ENCODE results near the gene CMTM4. TPM values are rescaled to one million over a fixed set of nuclear protein-coding genes. Genes with fewer than 3 reads are reported as not detected.
"Not testable (repeated sequence)": the region's sequence is repeated elsewhere in the genome, so short reads cannot be mapped to it uniquely, and the experiment has no call there.

The CMTM4 gene
- total RNA-seq, 1 experiment from 2014 or later: 34.4 TPM

DNA sequence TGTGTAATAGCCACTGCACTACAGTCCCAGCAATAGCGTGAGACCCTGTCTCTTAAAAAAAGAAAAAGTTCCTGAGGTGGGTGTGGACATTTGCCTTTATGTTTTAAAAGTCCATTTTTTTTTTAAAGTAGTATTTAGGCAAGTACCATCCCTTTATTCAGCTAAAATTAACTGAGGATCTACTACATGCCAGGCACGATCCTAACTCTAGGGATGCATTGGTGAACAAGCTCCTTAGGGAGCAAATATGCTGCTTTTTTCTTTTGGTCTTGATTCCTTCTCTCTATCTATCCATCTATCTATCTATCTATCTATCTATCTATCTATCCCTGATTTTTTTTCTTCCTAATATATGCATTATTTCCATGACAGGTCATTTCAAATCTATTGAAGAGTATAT, 47.4 kb downstream of the CMTM4 start:
- no peak for DNase-seq (ENCODE audit: low read depth)

DNA sequence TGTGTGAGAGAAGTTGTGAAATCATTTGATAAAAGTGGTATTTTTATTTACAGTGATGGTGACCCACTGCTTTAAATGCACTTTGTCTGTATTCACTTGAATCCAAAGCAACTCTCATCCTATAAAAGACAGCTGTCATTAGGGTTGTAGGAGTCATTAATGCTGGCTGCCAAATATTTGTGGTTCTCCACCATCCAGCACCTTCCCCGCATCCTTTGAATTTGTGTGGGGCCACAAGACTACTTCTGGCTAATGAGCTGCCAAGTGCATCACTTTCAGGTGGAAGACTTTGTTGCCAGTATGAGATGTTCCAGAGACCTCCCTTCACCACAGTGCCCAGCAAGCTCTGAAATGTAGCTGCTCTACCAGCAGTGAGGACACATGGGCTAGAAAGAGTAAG, 48.7 kb downstream of the CMTM4 start:
- DNase-seq (ENCODE audit: low read depth): no peak

DNA sequence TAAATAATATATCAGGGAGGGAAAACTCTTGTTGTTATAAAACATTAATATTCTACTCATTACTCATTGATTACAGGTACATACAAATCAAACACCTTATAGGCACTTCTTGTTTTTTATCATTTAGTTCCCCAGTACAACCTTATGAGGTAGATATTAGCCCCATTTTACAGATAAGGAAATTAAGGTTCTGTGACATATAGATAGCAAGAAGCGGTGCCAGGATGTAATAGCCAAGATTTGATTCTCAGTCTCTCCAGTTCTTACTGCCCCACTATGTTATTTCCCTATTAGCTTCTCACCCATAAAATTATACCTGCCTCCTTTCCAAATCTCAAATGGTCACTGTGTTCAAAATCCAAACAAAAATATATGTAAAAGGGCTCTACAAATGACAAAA, 55.2 kb downstream of the CMTM4 start:
- no peak for DNase-seq (ENCODE audit: low read depth)

DNA sequence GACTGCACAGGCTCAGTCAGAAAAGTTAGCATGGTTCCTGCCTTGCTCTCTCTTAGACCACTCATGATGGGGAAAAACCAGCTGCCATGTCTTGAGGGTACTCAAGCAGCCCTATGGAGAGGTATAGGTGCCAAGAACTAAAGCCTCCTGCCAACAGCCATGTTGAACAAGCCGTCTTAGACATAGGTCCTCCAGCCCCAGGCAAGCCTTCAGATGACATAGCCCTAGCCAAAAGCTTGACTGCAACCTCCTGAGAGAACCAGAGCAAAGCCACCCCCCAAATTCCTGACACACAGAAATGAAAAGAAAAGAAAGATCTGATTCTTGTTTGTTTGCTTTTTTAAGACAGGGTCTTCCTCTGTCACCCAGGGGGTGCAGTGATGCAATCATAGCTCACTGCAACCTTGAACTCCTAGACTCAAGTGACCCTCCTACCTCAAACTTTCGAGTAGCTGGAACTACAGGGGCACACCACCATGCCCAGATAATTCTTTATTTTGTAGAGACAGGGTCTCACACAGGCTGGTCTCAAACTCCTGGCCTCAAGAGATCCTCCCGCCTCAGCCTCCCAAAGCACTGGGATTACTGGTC, 55.7 kb downstream of the CMTM4 start:
- no peak for DNase-seq (ENCODE audit: low read depth)

DNA sequence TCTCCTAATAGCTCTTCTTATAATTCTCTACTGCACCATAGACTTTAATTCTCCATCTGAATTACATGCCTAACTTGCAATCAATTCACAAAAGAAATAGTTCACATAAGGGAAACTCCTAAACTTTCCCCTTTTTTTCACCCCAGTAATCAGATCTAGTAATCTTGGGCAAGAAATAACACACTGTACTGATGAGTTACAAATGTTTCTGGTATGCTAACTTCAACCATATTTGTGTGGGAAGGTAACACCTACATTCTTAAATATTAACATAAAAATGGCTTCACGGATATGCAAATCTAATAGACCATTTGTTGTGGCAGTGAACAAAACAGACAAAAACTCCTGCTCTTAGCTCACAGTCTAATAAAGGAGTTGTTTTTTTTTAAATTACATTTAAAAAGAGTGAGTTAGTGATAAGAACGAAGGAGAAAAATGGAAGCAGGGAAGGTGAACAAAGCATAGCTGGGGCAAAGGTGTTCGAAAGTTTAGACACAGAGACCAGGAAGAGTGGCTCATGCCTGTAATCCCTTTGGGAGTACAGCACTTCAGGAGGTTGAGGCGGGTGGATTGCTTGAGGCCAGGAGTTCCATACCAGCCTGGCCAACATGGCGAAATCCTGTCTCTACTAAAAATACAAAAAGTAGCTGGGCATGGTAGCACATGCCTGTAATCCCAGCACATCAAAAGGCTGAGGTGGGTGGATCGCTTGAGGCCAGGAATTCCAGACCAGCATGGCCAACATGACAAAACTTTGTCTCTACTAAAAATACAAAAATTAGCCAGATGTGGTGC, 57.3 kb downstream of the CMTM4 start:
- DNase-seq (ENCODE audit: low read depth): no peak

DNA sequence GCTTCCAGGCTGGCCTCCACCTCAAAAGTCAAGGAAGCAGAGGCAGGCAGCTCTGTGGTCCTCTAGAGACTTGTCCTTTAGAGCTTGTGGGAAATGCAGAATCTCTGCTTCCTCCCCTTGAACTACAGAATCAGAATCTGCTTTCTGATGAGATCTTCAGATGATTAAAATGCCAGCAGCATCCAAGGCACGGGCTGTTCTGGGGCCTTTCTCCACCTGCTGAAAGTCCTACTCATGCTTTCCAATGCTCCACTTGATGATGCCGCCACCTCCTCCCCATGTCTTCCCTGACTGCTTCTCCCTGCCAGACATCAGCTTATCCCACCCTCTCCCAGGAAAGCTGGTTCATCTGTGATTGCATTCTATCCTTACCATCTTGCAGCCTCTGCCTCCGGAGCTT, 58.7 kb downstream of the CMTM4 start:
- no peak for DNase-seq (ENCODE audit: low read depth)

DNA sequence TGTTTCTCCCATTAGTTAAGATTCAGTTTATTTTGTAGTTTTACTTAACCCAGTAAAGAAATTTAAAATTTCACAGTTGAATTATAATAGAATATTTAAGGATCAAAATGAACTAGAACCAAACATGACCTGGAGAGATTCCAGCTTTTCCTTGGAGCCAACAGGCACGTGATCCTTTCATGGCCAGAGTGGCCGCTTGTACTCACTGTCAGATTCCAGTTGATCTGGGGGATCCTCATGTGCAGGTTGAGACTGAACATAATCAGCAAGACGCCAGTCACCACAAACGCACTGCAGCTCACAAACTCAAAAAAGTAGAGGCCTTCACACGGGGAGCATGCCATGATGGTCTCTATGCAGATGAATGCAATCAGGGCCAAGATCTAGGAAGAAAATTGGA, 60.3 kb downstream of the CMTM4 start:
- no peak for DNase-seq (ENCODE audit: low read depth)

DNA sequence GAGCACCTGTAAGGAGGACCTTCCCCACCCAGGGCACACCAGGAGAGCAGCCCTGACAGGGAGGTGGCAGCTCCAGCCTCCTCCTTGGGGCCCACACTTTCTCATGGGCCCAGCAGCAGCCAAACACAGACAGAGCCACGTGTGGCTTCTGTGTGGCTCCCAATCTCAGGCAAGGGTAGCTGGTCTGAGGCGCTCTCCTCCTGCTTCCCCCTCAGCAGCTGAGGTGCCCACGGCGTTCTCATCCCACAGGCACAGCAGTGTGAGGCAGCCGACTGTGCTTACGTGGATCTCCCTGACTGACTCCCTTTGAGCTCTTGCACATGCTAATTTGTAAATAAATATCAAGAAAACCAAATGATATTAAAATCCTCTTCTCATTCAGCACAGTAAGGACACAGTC, 61.1 kb downstream of the CMTM4 start:
- DNase-seq (ENCODE audit: low read depth): no peak

DNA sequence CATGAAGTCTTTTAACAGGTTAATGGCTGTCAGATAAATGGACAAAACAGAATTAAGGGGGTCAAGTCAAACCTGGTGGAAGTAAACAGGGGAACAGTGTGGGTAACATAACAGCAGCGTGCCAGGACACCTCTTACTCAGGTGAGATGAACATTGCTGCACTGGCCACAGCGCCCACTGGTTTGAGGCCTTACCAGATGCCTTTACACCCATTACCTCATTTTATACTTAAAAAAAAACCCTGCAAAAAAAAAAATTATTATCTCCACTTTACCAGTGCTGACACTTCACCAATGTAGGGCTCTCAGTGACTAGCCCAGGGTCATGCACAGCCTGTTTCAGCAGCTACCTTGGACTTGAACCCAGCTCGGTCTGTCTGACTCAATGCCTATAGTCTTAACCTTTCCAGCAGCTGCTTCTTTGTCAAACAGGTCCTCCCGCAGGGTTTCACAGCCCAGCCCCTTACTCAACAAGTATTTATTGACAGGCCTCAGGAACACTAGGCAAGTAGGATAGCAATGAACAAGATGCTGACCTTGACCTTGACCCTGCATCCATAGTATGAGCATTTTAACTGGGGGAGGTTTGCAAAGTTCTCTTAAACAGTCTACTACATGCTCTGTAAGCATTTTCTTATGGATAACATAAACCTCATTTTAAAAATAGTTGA, 61.9 kb downstream of the CMTM4 start:
- no peak for DNase-seq (ENCODE audit: low read depth)

DNA sequence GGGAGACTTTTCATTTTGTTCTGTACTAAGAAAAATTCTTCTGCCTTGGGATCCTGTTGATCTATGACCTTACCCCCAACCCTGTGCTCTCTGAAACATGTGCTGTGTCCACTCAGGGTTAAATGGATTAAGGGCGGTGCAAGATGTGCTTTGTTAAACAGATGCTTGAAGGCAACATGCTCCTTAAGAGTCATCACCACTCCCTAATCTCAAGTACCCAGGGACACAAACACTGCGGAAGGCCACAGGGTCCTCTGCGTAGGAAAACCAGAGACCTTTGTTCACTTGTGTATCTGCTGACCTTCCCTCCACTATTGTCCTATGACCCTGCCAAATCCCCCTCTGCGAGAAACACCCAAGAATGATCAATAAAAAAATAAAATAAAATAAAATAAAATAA, 65.0 kb downstream of the CMTM4 start:
- not testable (repeated sequence) for DNase-seq (ENCODE audit: low read depth)

DNA sequence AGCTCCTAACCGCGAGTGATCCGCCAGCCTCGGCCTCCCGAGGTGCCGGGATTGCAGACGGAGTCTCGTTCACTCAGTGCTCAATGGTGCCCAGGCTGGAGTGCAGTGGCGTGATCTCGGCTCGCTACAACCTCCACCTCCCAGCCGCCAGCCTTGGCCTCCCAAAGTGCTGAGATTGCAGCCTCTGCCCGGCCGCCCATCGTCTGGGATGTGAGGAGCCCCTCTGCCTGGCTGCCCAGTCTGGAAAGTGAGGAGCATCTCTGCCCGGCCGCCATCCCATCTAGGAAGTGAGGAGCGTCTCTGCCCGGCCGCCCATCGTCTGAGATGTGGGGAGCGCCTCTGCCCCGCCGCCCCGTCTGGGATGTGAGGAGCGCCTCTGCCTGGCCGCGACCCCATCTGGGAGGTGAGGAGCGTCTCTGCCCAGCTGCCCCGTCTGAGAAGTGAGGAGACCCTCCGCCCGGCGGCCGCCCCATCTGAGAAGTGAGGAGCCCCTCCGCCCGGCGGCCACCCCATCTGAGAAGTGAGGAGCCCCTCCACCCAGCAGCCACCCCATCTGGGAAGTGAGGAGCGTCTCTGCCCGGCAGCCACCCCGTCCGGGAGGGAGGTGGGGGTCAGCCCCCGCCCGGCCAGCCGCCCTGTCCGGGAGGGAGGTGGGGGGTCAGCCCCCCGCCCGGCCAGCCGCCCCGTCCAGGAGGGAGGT, 65.8 kb downstream of the CMTM4 start:
- not testable (repeated sequence) for DNase-seq (ENCODE audit: low read depth)

DNA sequence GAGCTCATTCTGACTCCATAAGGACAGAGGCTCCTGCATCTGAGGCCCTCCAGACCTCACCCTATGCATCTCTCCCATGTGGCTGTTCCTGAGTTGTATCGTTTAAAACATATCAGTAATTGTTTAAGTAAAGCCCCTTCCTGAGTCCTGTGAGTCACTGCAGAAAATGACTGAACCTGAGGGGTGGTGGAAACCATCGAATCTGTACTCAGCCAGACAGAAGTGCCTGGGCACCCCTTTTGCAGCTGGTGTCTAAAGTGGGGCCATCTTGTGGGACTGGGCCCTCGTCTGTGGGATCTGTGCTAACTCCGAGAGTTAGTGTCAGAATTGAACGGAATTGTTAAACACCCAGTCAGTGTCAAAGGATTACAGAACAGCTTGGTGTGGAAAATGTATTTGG, 66.7 kb downstream of the CMTM4 start:
- DNase-seq (ENCODE audit: low read depth): no peak

DNA sequence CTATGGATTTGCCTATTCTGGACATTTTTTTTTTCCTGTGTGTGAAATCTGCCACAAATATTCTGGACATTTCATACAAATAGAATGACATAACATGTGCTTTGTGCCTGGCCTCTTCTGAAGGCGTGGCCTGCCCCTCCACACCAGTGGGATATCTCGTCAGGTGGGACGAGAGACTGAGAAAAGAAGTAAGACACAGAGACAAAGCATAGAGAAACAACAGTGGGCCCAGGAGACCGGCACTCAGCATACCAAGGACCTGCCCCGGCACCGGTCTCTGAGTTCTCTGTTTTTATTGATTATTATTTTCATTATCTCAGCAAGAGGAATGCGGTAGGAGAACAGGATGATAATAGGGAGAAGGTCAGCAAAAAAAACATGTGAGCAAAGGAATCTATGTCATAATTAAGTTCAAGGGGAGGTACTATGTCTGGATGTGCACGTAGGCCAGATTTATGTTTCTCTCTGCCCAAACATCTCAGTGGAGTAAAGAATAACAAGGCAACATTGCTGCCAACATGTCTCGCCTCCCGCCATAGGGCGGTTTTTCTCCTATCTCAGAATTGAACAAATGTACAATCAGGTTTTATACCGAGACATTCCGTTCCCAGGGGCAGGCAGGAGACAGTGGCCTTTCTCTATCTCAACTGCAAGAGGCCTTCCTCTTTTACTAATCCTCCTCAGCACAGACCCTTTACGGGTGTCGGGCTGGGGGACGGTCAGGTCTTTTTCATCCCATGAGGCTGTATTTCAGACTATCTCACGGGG, 68.7 kb downstream of the CMTM4 start:
- not testable (repeated sequence) for DNase-seq (ENCODE audit: low read depth)

DNA sequence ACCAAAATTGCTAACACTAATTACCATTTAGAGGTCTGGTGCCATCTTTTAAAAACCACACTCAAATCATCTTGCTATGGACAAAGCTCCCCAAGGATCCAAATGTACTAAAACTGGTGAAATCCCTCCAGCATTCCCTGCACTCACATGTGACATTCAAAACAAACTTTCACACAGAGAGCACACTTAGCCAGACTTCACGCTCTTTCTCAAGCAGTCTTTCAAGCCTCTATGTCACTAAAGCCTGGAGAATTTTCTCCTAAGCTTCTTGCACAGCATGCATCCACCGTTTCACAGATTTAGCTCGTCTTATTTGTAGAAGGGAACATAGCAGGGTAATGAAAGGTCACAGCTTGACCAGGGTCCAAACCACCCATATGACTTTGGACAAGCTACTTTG, 72.8 kb downstream of the CMTM4 start:
- DNase-seq (ENCODE audit: low read depth): no peak

DNA sequence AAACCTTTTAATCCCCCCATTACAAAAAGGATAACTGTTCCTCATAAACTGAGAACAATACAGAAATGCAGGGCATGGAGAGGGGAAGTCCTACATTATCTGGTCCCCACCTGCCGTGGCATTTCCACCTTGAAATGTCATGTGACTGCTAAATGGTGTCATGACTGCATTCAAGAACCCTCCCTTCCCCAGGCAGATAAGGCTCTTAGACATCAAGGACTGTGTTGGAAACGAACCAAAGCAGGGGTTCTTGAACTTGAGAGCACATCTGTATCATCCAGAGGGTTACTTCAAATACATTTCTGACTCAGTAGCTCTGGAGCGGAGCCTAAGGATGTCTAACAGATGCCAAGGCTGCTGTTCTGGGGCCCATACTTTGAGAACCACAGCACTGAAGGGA, 73.7 kb downstream of the CMTM4 start:
- no peak for DNase-seq (ENCODE audit: low read depth)

DNA sequence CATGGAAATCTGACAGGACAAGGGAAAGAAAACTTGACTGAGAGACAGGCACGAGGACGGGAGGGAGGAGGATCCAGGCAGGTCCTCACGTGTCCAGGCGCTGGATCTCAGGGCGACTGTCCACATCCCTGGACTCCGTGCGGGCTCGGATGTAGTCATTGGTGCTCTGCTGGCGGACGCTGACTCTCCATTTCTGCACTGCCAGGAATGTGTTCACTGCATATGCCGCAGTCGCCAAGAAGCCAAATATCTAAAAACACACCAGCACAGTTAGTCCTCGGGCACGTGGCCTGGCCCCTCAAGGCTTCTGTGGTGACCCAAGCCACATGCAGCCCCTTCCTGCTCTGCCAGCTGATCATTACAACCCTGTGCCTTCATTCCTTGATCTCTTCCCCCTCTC, 74.6 kb downstream of the CMTM4 start:
- no peak for DNase-seq (ENCODE audit: low read depth)

DNA sequence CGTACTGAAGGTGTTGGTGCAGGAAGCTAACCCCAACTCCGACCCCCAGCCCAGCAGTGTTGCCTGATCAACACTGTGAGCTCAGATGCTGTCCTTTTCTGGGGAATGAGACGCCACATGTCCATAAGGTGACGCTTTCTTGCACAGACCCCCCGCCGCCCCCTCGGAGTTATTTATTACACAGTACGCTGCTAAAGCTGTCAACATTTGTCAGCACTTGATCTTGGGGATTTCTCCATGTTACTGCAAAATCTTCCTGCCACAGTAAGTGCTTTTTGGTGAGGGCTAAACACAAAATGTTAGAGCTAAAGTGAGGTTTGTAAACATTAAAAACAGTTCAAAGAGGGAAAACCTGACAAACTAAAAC, 76.1 kb downstream of the CMTM4 start:
- no peak for DNase-seq (ENCODE audit: low read depth)

DNA sequence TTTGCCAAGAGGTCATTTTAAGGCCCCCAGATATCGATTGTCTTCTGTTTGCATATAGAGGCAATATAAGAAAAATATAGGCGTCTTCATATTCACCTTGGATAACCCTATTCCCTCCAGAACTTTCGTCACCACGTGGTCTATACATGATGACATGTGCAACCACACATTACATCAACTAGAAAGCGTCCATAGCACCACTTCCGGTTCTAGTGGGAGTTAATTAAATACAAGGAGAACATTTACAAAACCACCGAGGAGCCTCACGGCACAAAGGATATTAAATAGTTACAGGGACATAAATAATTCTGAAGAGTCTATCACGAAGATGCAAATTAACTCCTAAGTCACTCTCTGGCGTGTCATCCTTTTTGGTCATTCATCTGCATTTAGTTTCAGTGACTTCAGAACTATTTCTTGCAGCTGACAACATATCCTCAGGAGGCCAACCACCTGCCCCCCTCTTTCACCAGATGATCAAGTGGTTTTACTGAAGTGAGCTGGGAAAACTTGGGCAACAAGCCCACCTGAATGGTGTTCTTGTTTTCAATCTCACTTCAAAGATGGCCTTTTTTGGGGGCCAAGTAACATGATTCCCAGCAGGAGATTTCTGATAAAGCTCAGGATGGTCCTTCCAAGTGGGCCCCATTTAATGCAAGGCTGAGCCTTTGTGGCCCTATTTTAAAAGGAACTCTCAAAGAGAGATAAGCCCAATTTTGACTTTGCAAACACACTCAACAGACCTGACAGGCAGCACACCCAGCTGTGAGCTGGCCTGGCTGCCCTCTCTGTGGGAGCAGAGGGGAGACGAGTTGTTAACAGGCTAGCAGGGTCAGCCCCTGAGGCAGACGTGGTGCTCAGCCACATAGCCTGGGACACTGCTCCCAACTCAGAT, 76.8 kb downstream of the CMTM4 start:
- DNase-seq (ENCODE audit: low read depth): peak; percentile 50

DNA sequence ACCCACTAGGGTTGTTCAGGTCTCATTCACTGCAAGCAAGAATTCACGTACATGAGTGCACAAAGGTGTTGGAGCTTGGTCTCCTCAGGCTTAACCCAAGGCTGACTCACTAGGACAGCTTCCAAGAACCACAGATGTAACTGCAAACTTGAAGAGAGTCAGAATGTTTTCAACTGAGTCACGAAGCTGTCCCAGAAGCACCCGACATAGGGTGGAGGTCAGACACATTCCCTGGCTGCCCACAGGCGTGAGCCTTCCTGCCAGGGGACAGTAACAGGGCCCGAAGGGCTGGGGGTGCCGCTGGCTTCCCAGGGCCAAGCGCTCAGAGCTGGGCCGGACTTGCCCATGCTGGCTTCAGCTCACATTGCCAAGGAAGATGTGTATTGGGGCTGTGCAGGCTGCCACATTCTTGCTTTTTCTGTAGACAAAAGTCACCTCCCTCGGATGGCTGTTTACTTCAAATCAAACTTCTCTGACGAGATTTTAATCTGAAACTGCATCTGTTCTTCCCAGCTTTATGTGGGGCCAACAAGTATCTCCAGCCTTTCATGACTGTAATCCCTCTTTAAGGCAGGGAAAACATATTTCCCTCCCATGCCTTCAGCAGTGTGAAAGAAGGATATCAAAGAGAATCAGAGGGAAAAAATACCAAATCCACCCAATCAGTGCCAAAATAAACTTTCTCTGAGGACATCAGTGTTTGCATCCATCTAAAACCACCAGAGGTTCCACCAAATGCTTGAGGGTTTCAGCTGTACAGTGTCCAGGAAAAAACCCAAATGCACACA, 77.8 kb downstream of the CMTM4 start:
- DNase-seq (ENCODE audit: low read depth): peak; percentile 94

DNA sequence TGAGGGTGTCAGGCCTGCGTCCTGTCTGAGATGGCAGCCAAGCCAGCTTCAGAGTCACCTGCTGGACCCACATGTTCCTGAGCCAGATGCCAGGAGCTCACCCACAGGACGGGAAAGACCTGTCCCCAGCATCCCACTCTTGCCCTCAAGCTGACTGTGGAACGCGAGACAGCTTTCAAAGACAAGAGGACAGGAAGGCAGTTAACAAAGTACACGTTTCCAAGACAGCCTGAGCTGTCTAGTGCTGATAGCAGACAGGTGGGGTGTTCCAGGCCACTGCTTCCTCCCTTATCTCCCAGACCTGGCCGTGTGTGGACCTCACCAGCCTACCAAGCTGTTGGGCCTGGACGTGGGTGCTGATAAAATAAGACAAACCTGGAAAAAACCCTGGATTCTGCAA, 78.8 kb downstream of the CMTM4 start:
- DNase-seq (ENCODE audit: low read depth): no peak

Measured in HT1080 (cell line).